HG02610 (cell line): ENCODE results near the gene F2R.
"Not testable (repeated sequence)": the region's sequence is repeated elsewhere in the genome, so short reads cannot be mapped to it uniquely, and the experiment has no call there.

Source experiments
- ATAC-seq: cut with Tn5 transposase; IDR thresholded peaks from one replicate; pipeline ENCODE4 v1.9.1; 2021; ENCODE audit warnings: mild to moderate bottlenecking, moderate library complexity; ENCODE audit not compliant: unreplicated experiment

F2R gene

GRCh38 chr5:76715736-76716455 is at the start of gene F2R:
Gene F2R, plus strand, starts transcription at chr5:76716126. Its CDS starts 182 bp downstream, at chr5:76716308.
- peak; percentile 69 for ATAC-seq

- ATAC-seq: no peak
Observed at GRCh38 chr5:76667495-76667894, 48.4 kb upstream of the F2R start.

GRCh38 chr5:76669245-76669644 is 46.7 kb upstream of the F2R start:
- ATAC-seq: no peak

GRCh38 chr5:76670508-76670907 is 45.4 kb upstream of the F2R start:
- no peak for ATAC-seq

GRCh38 chr5:76672242-76672641 is 43.7 kb upstream of the F2R start:
- no peak for ATAC-seq

GRCh38 chr5:76673125-76673524 is 42.8 kb upstream of the F2R start:
- ATAC-seq: no peak

GRCh38 chr5:76674330-76675066 is 41.4 kb upstream of the F2R start:
- ATAC-seq: no peak

- no peak for ATAC-seq
Observed at GRCh38 chr5:76675364-76675763, 40.6 kb upstream of the F2R start.

GRCh38 chr5:76677849-76678472 is 38.0 kb upstream of the F2R start:
- ATAC-seq: no peak

- ATAC-seq: no peak
Observed at GRCh38 chr5:76679231-76679630, 36.7 kb upstream of the F2R start.

GRCh38 chr5:76680826-76681225 is 35.1 kb upstream of the F2R start:
- not testable (repeated sequence) for ATAC-seq

- no peak for ATAC-seq
Observed at GRCh38 chr5:76681287-76681686, 34.6 kb upstream of the F2R start.

- ATAC-seq: no peak
Observed at GRCh38 chr5:76682387-76682786, 33.5 kb upstream of the F2R start.

GRCh38 chr5:76683816-76684731 is 31.9 kb upstream of the F2R start:
- no peak for ATAC-seq

- ATAC-seq: no peak
Observed at GRCh38 chr5:76684756-76685519, 31.0 kb upstream of the F2R start.

GRCh38 chr5:76685704-76686103 is 30.2 kb upstream of the F2R start:
- no peak for ATAC-seq

GRCh38 chr5:76688212-76688611 is 27.7 kb upstream of the F2R start:
- ATAC-seq: no peak

GRCh38 chr5:76688836-76689235 is 27.1 kb upstream of the F2R start:
- no peak for ATAC-seq

- ATAC-seq: no peak
Observed at GRCh38 chr5:76689321-76690036, 26.4 kb upstream of the F2R start.
